Chondrocyte (in vitro differentiated cells): ENCODE measurements around the gene SH3BP1. TPM values are rescaled to one million over a fixed set of nuclear protein-coding genes. Genes with fewer than 3 reads are reported as not detected.

Experiments
- DNase-seq: peaks from one replicate; pipeline ENCODE4 v3.0.0; 2021; ENCODE audit warnings: mixed read lengths, low spot score
- H3K27ac Mint-ChIP-seq: one replicate; pipeline ENCODE4 v1.8.0; 2021; ENCODE audit warnings: mild to moderate bottlenecking, moderate library complexity, mixed read lengths; ENCODE audit not compliant: unreplicated experiment
- H3K27me3 Mint-ChIP-seq: 2 replicates; pipeline ENCODE4 v1.8.0; 2021; ENCODE audit warnings: low read depth, mixed read lengths
- H3K36me3 Mint-ChIP-seq: 2 replicates; pipeline ENCODE4 v1.8.0; 2021; ENCODE audit warnings: low read depth, mixed read lengths
- H3K4me1 Mint-ChIP-seq: 2 replicates; pipeline ENCODE4 v1.8.0; 2021; ENCODE audit warnings: low read depth, mild to moderate bottlenecking, mixed read lengths
- H3K4me3 Mint-ChIP-seq: one replicate; pipeline ENCODE4 v1.8.0; 2021; ENCODE audit warnings: mild to moderate bottlenecking, moderate library complexity, mixed read lengths; ENCODE audit not compliant: unreplicated experiment
- H3K9me3 Mint-ChIP-seq: 2 replicates; pipeline ENCODE4 v1.8.0; 2021; ENCODE audit warnings: low read depth, mixed read lengths
- CTCF ChIP-seq: fragments of 200-600 bp; sonication (generic); IDR thresholded peaks from 2 replicates; pipeline ENCODE4 v1.5.0; 2021; ENCODE audit warnings: antibody characterized with exemption, mild to moderate bottlenecking, moderate library complexity
- total RNA-seq: library from RNA; stranded (reverse); gene quantifications from 3 replicates; pipeline ENCODE4 v1.2.1, GENCODE V29; 2021

The SH3BP1 gene
- total RNA-seq, 1 donor from 2014 or later = 2.7 TPM

- H3K36me3 Mint-ChIP-seq = no peaks in the 10 kb centered on the region
- no peaks in the 10 kb centered on the region for H3K9me3 Mint-ChIP-seq
- H3K27me3 Mint-ChIP-seq = no peaks in the 10 kb centered on the region
- H3K4me3 Mint-ChIP-seq = peak within 1 kb of the TSS; percentile 81
- peak within 1 kb of the TSS; percentile 96 for H3K27ac Mint-ChIP-seq
- peak; percentile 99 for DNase-seq
- TF ChIP-seq CTCF = no peak
- peaks cover 40% of the 10 kb centered on the region for H3K4me1 Mint-ChIP-seq
These were observed 18.9 kb downstream of the SH3BP1 start, which contains the start of gene PDXP for GRCh38 chr22:37658133-37659065. Gene PDXP (plus strand): TSS chr22:37658723. CDS start chr22:37658783, 60 bp downstream.

GRCh38 chr22:37659066-37659896 is 19.8 kb downstream of the SH3BP1 start:
- no peaks in the 10 kb centered on the region for H3K9me3 Mint-ChIP-seq
- peaks cover 40% of the 10 kb centered on the region for H3K4me1 Mint-ChIP-seq
- no peaks in the 10 kb centered on the region for H3K36me3 Mint-ChIP-seq
- H3K27me3 Mint-ChIP-seq = no peaks in the 10 kb centered on the region
- H3K27ac Mint-ChIP-seq = no peak overlapping the region
- peak overlapping the region; percentile 72 for H3K4me3 Mint-ChIP-seq
- no peak for TF ChIP-seq CTCF
- DNase-seq = no peak

GRCh38 chr22:37659897-37660708 is 20.6 kb downstream of the SH3BP1 start:
- peak overlapping the region; percentile 61 for H3K27ac Mint-ChIP-seq

GRCh38 chr22:37660709-37661045 is 21.2 kb downstream of the SH3BP1 start:
- no peaks in the 10 kb centered on the region for H3K36me3 Mint-ChIP-seq
- TF ChIP-seq CTCF = no peak
- no peaks in the 10 kb centered on the region for H3K9me3 Mint-ChIP-seq
- H3K4me3 Mint-ChIP-seq = no peak overlapping the region
- no peaks in the 10 kb centered on the region for H3K27me3 Mint-ChIP-seq
- DNase-seq = no peak
- peaks cover 40% of the 10 kb centered on the region for H3K4me1 Mint-ChIP-seq
- peak overlapping the region; percentile 93 for H3K27ac Mint-ChIP-seq

More at GRCh38 chr22:37659897-37660708, 20.6 kb downstream of the SH3BP1 start:
- Mint-ChIP-seq H3K4me1 (peaks cover 40% of the 10 kb centered on the region), H3K36me3 (no peaks in the 10 kb centered on the region), H3K4me3 (peak overlapping the region; percentile 72), H3K9me3 (no peaks in the 10 kb centered on the region), H3K27me3 (no peaks in the 10 kb centered on the region)
- no peak for DNase-seq
- TF ChIP-seq CTCF = no peak
